BLaER1 (cell line): ENCODE results near the gene ACAP3.

Experiments used
- H3K27ac ChIP-seq: shearing (Covaris generic); formaldehyde crosslinking; 2 replicates; pipeline ENCODE4 v1.8.1; 2022
- H3K27me3 ChIP-seq: shearing (Covaris generic); formaldehyde crosslinking; 2 replicates; pipeline ENCODE4 v1.8.1; 2022
- H3K36me3 ChIP-seq: shearing (Covaris generic); formaldehyde crosslinking; 2 replicates; pipeline ENCODE4 v1.8.1; 2022
- H3K4me1 ChIP-seq: shearing (Covaris generic); formaldehyde crosslinking; 2 replicates; pipeline ENCODE4 v1.8.1; 2022
- H3K4me2 ChIP-seq: shearing (Covaris generic); formaldehyde crosslinking; 2 replicates; pipeline ENCODE4 v1.8.1; 2022
- H3K4me3 ChIP-seq: shearing (Covaris generic); formaldehyde crosslinking; 2 replicates; pipeline ENCODE4 v1.8.1; 2022
- H3K9ac ChIP-seq: shearing (Covaris generic); formaldehyde crosslinking; 2 replicates; pipeline ENCODE4 v1.8.1; 2022
- H3K9me3 ChIP-seq: shearing (Covaris generic); formaldehyde crosslinking; 2 replicates; pipeline ENCODE4 v1.8.1; 2022
- H4K20me1 ChIP-seq: shearing (Covaris generic); formaldehyde crosslinking; 2 replicates; pipeline ENCODE4 v1.8.1; 2022
- Cebpa-rat ChIP-seq: shearing (Covaris generic); IDR thresholded peaks from 2 replicates; pipeline ENCODE4 v1.8.1; 2022

ACAP3 gene

GRCh38 chr1:1294250-1294890, 13.4 kb downstream of the ACAP3 start:
- Histone ChIP-seq H3K4me3 (no peak overlapping the region), H4K20me1 (peaks cover 41% of the 10 kb centered on the region), H3K27me3 (no peaks in the 10 kb centered on the region), H3K4me2 (no peak overlapping the region), H3K9ac (no peak overlapping the region), H3K4me1 (peaks cover 32% of the 10 kb centered on the region), H3K9me3 (no peaks in the 10 kb centered on the region), H3K36me3 (peaks cover 42% of the 10 kb centered on the region), H3K27ac (no peak overlapping the region)
- no peak for TF ChIP-seq Cebpa-rat

- H3K36me3 ChIP-seq: peaks cover 42% of the 10 kb centered on the region
- peaks cover 24% of the 10 kb centered on the region for H3K4me1 ChIP-seq
- no peaks in the 10 kb centered on the region for H3K27me3 ChIP-seq
- TF ChIP-seq Cebpa-rat: no peak
- no peaks in the 10 kb centered on the region for H3K9me3 ChIP-seq
- no peak overlapping the region for H3K9ac ChIP-seq
- H3K27ac ChIP-seq: no peak overlapping the region
- no peak overlapping the region for H3K4me2 ChIP-seq
- peaks cover 33% of the 10 kb centered on the region for H4K20me1 ChIP-seq
- H3K4me3 ChIP-seq: no peak overlapping the region
These were observed 14.2 kb downstream of the ACAP3 start for GRCh38 chr1:1293263-1294249.

DNA sequence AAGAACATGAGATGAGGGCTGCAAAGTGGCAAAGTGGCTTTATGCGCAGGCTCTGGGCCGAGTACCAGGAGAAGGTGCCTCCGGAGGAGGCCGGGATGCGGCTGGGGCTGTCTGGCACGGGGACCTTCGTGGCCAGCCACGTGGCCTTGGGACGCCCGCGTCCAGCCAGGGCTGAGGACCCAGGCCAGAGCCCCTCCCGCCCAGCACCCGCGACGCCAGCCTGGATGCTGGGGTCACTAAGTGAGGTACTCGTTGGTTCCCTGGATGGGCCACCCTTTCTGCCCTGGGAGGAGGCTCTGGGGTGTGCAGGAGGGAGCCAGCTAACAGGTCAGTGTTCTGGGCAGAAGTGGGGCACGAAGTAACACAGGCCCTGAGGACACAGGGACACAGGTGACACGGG, 14.9 kb downstream of the ACAP3 start:
- Histone ChIP-seq H3K4me1 (peaks cover 22% of the 10 kb centered on the region), H4K20me1 (peaks cover 28% of the 10 kb centered on the region), H3K4me3 (no peak overlapping the region), H3K36me3 (peaks cover 40% of the 10 kb centered on the region), H3K9me3 (no peaks in the 10 kb centered on the region), H3K4me2 (no peak overlapping the region), H3K27me3 (no peaks in the 10 kb centered on the region), H3K9ac (no peak overlapping the region), H3K27ac (no peak overlapping the region)
- TF ChIP-seq Cebpa-rat: no peak

DNA sequence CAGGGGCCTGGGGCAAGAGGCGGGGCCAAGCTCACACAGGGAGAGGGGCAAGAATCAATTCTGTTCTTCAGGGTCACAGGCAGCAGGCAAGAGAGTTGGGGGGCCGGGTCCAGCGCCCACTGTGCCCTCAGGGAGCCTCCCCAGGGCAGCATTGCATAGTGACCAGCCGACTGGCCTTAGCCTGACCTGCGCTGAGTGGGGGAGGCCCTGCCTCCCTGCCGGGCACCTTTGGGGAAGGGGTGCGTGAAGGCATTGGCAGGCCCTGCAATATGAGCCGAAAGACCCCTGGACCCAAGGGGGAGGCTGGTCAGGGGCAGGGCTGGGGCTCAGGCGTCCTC, 15.3 kb downstream of the ACAP3 start:
- H4K20me1 ChIP-seq: peaks cover 26% of the 10 kb centered on the region
- peaks cover 36% of the 10 kb centered on the region for H3K36me3 ChIP-seq
- H3K9me3 ChIP-seq: no peaks in the 10 kb centered on the region
- no peak overlapping the region for H3K27ac ChIP-seq
- no peak overlapping the region for H3K4me3 ChIP-seq
- H3K4me1 ChIP-seq: peaks cover 22% of the 10 kb centered on the region
- TF ChIP-seq Cebpa-rat: no peak
- H3K9ac ChIP-seq: no peak overlapping the region
- H3K27me3 ChIP-seq: no peaks in the 10 kb centered on the region
- 0 out of 2 replicates have a peak overlapping the region, but pooled peaks have one; percentile 31 for H3K4me2 ChIP-seq

DNA sequence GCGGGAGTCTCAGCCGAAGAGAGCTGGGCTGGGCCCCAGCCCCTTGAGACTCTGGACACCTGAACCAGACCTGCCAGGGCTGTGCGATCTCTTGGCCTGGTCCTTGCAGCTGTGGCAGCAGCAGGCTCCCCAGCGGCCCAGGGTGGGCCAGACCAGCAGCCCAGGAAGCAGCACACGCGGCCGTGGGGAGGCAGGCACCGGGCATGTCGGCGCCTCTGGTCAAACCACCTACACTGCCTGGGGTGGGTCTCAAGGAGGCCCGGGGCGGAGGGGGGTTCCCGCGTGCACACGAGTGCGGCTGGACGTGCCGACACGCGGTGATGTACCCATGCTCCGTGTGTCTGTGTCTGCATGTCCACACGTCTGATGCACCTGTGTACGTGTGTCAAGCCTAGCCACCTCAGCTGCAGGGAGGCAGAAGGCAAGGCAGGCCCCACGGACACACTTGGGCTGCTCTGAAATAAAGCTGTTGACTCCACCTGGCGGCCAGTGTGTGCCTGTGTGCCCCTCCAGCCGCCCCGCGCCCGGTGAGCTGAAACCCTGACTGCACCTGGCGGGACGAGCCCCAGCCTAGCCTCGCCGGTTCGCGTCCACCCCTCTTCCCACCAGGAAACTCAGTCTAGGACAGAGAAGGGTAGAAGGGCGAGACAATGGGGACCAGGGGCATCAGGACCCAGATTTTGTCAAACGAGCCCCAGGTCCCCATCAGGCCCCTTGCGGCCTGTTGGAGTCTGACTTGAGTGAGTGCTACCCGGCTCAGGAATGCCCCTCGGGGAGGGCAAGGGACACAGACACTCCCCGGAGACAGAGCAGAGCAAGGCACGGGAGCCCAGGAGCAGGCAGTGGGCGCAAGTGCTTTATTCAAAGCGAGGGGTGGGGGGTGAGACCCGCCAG, 15.9 kb downstream of the ACAP3 start:
- Histone ChIP-seq H3K4me2 (peak overlapping the region; percentile 36), H3K4me3 (no peak overlapping the region), H3K27me3 (no peaks in the 10 kb centered on the region), H4K20me1 (peaks cover 26% of the 10 kb centered on the region), H3K9me3 (no peaks in the 10 kb centered on the region), H3K9ac (no peak overlapping the region), H3K36me3 (peaks cover 34% of the 10 kb centered on the region), H3K4me1 (peaks cover 22% of the 10 kb centered on the region), H3K27ac (no peak overlapping the region)
- TF ChIP-seq Cebpa-rat: no peak

DNA sequence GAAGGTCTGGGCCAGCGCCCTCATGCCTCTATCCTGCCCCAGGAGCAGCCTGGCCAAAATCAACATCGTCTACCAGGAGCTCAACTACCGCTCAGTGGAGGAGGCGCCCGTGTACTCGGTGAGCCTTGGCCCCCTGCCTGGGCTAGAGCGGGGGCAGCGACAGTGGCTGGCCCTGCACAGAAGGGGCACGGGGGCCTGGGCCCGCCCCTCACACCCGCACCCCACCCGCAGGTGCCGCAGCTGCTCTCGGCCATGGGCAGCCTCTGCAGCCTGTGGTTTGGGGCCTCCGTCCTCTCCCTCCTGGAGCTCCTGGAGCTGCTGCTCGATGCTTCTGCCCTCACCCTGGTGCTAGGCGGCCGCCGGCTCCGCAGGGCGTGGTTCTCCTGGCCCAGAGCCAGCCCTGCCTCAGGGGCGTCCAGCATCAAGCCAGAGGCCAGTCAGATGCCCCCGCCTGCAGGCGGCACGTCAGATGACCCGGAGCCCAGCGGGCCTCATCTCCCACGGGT, 16.7 kb downstream of the ACAP3 start:
- TF ChIP-seq Cebpa-rat: no peak
- Histone ChIP-seq H4K20me1 (peaks cover 26% of the 10 kb centered on the region), H3K27me3 (no peaks in the 10 kb centered on the region), H3K9ac (no peak overlapping the region), H3K9me3 (no peaks in the 10 kb centered on the region), H3K4me1 (peaks cover 24% of the 10 kb centered on the region), H3K36me3 (peaks cover 29% of the 10 kb centered on the region), H3K4me3 (no peak overlapping the region), H3K4me2 (peak overlapping the region; percentile 36), H3K27ac (no peak overlapping the region)

DNA sequence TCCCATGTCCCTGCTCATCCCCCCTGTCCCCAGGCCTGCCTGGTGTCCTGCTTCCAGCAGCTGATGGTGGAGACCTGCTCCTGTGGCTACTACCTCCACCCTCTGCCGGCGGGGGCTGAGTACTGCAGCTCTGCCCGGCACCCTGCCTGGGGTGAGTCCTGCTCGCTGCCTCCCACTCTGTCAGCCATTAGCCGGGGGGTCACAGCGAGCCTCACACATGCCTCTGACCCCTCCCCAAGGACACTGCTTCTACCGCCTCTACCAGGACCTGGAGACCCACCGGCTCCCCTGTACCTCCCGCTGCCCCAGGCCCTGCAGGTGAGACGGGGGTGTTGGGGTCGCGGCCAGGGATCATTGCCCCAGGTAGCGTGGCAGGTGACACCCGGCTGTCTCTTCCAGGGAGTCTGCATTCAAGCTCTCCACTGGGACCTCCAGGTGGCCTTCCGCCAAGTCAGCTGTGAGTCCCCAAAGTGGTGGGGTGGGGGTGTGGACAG, 17.4 kb downstream of the ACAP3 start:
- Histone ChIP-seq H3K4me1 (peaks cover 32% of the 10 kb centered on the region), H3K4me3 (no peak overlapping the region), H4K20me1 (peaks cover 26% of the 10 kb centered on the region), H3K36me3 (peaks cover 22% of the 10 kb centered on the region), H3K27ac (no peak overlapping the region), H3K27me3 (no peaks in the 10 kb centered on the region), H3K4me2 (no peak overlapping the region), H3K9ac (no peak overlapping the region), H3K9me3 (no peaks in the 10 kb centered on the region)
- TF ChIP-seq Cebpa-rat: no peak

- no peak overlapping the region for H3K4me3 ChIP-seq
- no peaks in the 10 kb centered on the region for H3K27me3 ChIP-seq
- no peaks in the 10 kb centered on the region for H3K9me3 ChIP-seq
- H3K27ac ChIP-seq: no peak overlapping the region
- H4K20me1 ChIP-seq: peaks cover 14% of the 10 kb centered on the region
- peaks cover 36% of the 10 kb centered on the region for H3K4me1 ChIP-seq
- H3K4me2 ChIP-seq: no peak overlapping the region
- no peaks in the 10 kb centered on the region for H3K36me3 ChIP-seq
- TF ChIP-seq Cebpa-rat: no peak
- H3K9ac ChIP-seq: no peak overlapping the region
These were observed 20.2 kb downstream of the ACAP3 start for GRCh38 chr1:1287288-1288110.
